ENCODE results near the gene NOP14. TPM values are rescaled to one million over a fixed set of nuclear protein-coding genes. Genes with fewer than 3 reads are reported as not detected.

NOP14 gene
- total RNA-seq (2022; extraction: Qiagen RNA extraction; ENCODE audit: low read depth) = 25.2 to 30.4 TPM (median 27.5 TPM) in 5 replicates

GRCh38 chr4:2963175-2963965 lies at the start of gene NOP14, which contains the start of gene GRK4:
TSS of gene NOP14 (minus strand) at chr4:2963406. CDS start at chr4:2963319, 87 bp downstream.
TSS of gene GRK4 (plus strand) at chr4:2963571. CDS start at chr4:2964071, 500 bp downstream.

Other genes with a start within 250 kb of the NOP14 start
- gene TNIP2, start 207.1 kb downstream of the NOP14 start, total RNA-seq (2022; extraction: Qiagen RNA extraction; ENCODE audit: low read depth) = 32.6 to 48.7 TPM (median 45.3 TPM) in 5 replicates
- gene SH3BP2, start 170.3 kb downstream of the NOP14 start, total RNA-seq (2022; extraction: Qiagen RNA extraction; ENCODE audit: low read depth) = 2.5 to 4.9 TPM (median 4.0 TPM) in 5 replicates
- 69.7 to 92.1 TPM (median 81.8 TPM) in 5 replicates for gene ADD1, start 119.6 kb downstream of the NOP14 start, total RNA-seq (2022; extraction: Qiagen RNA extraction; ENCODE audit: low read depth)
- gene GRK4, start 165 bp upstream of the NOP14 start, total RNA-seq (2022; extraction: Qiagen RNA extraction; ENCODE audit: low read depth) = 1.1 to 1.9 TPM (median 1.6 TPM) in 5 replicates
- not detected in 5 replicates for gene HTT-AS, start 111.1 kb upstream of the NOP14 start, total RNA-seq (2022; extraction: Qiagen RNA extraction; ENCODE audit: low read depth)
- 9.8 to 13.4 TPM (median 12.3 TPM) in 5 replicates for gene HTT, start 111.3 kb upstream of the NOP14 start, total RNA-seq (2022; extraction: Qiagen RNA extraction; ENCODE audit: low read depth)